ENCODE results near the gene FBXO24. TPM values are rescaled to one million over a fixed set of nuclear protein-coding genes. Genes with fewer than 3 reads are reported as not detected.

FBXO24 gene
- total RNA-seq, 2 donors from 2014 or later = 1.8 to 5.3 TPM

GRCh38 chr7:100585511-100586265, 440 bp upstream of the FBXO24 start, which contains the start of gene LRCH4:
TSS of gene LRCH4 (minus strand) at chr7:100586129. CDS start at chr7:100586100, 29 bp downstream.
- peak; percentile 28 for ATAC-seq

GRCh38 chr7:100588438-100588837, 2.3 kb downstream of the FBXO24 start:
- H3K4me3 ChIP-seq = no peak overlapping the region
- DNase-seq (no peak), ATAC-seq (no peak)
- H3K4me1 ChIP-seq = peaks cover 25% of the 10 kb centered on the region
- no peaks in the 10 kb centered on the region for H3K27me3 ChIP-seq
- WGBS, 2 donors = 57 to 72% methylated on average over 1 of the region's 1 CpG
- TF ChIP-seq POLR2A (IDR thresholded peaks at IDR 0.05) (no peak), CTCF (IDR thresholded peaks at IDR 0.05) (peak in 3 of 7 experiments; percentile 9 to 42 (median 25))
- intact Hi-C loops (cut with DNase I) = no loop called here
- no peak overlapping the region for H3K27ac ChIP-seq
- no peaks in the 10 kb centered on the region for H3K9me3 ChIP-seq
- H3K36me3 ChIP-seq (replicated peaks in 1 of 2; ENCODE audit: insufficient read depth in 1 of 2, low read depth in 2 of 2) = no peaks in the 10 kb centered on the region

More at GRCh38 chr7:100585511-100586265, 440 bp upstream of the FBXO24 start, which contains the start of gene LRCH4:
- Histone ChIP-seq H3K4me3 (peak within 1 kb of the TSS; percentile 38 to 84), H3K4me1 (peaks cover 48% of the 10 kb centered on the region), H3K36me3 (replicated peaks in 1 of 2; ENCODE audit: insufficient read depth in 1 of 2, low read depth in 2 of 2) (peaks cover 0 to 4% of the 10 kb centered on the region in 2 donors), H3K27me3 (no peaks in the 10 kb centered on the region), H3K27ac (peak within 1 kb of the TSS; percentile 98 to 100 (median 99)), H3K9me3 (no peaks in the 10 kb centered on the region)
- TF ChIP-seq CTCF (IDR thresholded peaks at IDR 0.05) (peak in 3 of 7 experiments; percentile 2 to 14 (median 12)), POLR2A (IDR thresholded peaks at IDR 0.05) (peak; percentile 98 to 99 (median 98))
- 0 to 1% methylated on average over 9 to 50 of the region's 61 CpGs for WGBS, 2 donors
- intact Hi-C loops (cut with DNase I) = no loop called here
- DNase-seq = peak; percentile 70 to 86 (median 78)

- H3K4me1 ChIP-seq = peaks cover 15% of the 10 kb centered on the region
- H3K36me3 ChIP-seq (replicated peaks in 1 of 2; ENCODE audit: insufficient read depth in 1 of 2, low read depth in 2 of 2) = no peaks in the 10 kb centered on the region
- TF ChIP-seq CTCF (IDR thresholded peaks at IDR 0.05) = no peak
- no peak for TF ChIP-seq POLR2A (IDR thresholded peaks at IDR 0.05)
- ATAC-seq (no peak), DNase-seq (no peak)
- WGBS, 2 donors = 52 to 55% methylated on average over 7 of the region's 7 CpGs
- no peaks in the 10 kb centered on the region for H3K9me3 ChIP-seq
- intact Hi-C loops (cut with DNase I) = no loop called here
- no peaks in the 10 kb centered on the region for H3K27me3 ChIP-seq
- no peak overlapping the region for H3K4me3 ChIP-seq
- H3K27ac ChIP-seq = peak overlapping the region in 1 of 4 donors; percentile 39
Measured at GRCh38 chr7:100589341-100589947, 3.3 kb downstream of the FBXO24 start.

- no peak overlapping the region for H3K4me3 ChIP-seq
Measured at GRCh38 chr7:100590077-100590737, 4.1 kb downstream of the FBXO24 start.

GRCh38 chr7:100591596-100591995, 5.5 kb downstream of the FBXO24 start:
- Histone ChIP-seq H3K36me3 (replicated peaks in 1 of 2; ENCODE audit: insufficient read depth in 1 of 2, low read depth in 2 of 2) (no peaks in the 10 kb centered on the region), H3K27ac (no peak overlapping the region), H3K9me3 (no peaks in the 10 kb centered on the region), H3K4me3 (no peak overlapping the region), H3K27me3 (no peaks in the 10 kb centered on the region), H3K4me1 (peaks cover 8% of the 10 kb centered on the region)
- WGBS, 2 donors = 84 to 89% methylated on average over 17 of the region's 17 CpGs
- no peak for DNase-seq
- intact Hi-C loops (cut with DNase I) = no loop called here
- no peak for ATAC-seq
- TF ChIP-seq POLR2A (IDR thresholded peaks at IDR 0.05) = no peak
- no peak for TF ChIP-seq CTCF (IDR thresholded peaks at IDR 0.05)

More at GRCh38 chr7:100590077-100590737, 4.1 kb downstream of the FBXO24 start:
- no peak for ATAC-seq
- H3K27ac ChIP-seq = peak overlapping the region in 1 of 4 donors; percentile 39
- intact Hi-C loops (cut with DNase I) = no loop called here
- DNase-seq = no peak
- H3K36me3 ChIP-seq (replicated peaks in 1 of 2; ENCODE audit: insufficient read depth in 1 of 2, low read depth in 2 of 2) = no peaks in the 10 kb centered on the region
- TF ChIP-seq POLR2A (IDR thresholded peaks at IDR 0.05) = no peak
- no peaks in the 10 kb centered on the region for H3K27me3 ChIP-seq
- 48 to 55% methylated on average over 20 of the region's 20 CpGs for WGBS, 2 donors
- peaks cover 8% of the 10 kb centered on the region for H3K4me1 ChIP-seq
- H3K9me3 ChIP-seq = no peaks in the 10 kb centered on the region

Measured in body of pancreas (tissue), 4 donors.